NB4 (cell line): Measurements from ENCODE around the gene CLHC1.

ENCODE experiments used
- CTCF ChIP-seq: IDR thresholded peaks from one replicate; pipeline ENCODE4 v1.5.1; 2012; ENCODE audit warnings: low read depth, low read length
- MAX ChIP-seq: IDR thresholded peaks from 2 replicates; pipeline ENCODE4 v1.6.1; 2011; ENCODE audit warnings: low read depth, low read length
- MYC ChIP-seq: IDR thresholded peaks from 2 replicates; pipeline ENCODE4 v1.6.1; 2011; ENCODE audit warnings: low read depth, low read length
- POLR2A ChIP-seq: IDR thresholded peaks from 2 replicates; pipeline ENCODE4 v1.6.1; 2011; ENCODE audit warnings: mild to moderate bottlenecking; ENCODE audit not compliant: insufficient read length; ENCODE audit errors: extremely low read depth

DNA sequence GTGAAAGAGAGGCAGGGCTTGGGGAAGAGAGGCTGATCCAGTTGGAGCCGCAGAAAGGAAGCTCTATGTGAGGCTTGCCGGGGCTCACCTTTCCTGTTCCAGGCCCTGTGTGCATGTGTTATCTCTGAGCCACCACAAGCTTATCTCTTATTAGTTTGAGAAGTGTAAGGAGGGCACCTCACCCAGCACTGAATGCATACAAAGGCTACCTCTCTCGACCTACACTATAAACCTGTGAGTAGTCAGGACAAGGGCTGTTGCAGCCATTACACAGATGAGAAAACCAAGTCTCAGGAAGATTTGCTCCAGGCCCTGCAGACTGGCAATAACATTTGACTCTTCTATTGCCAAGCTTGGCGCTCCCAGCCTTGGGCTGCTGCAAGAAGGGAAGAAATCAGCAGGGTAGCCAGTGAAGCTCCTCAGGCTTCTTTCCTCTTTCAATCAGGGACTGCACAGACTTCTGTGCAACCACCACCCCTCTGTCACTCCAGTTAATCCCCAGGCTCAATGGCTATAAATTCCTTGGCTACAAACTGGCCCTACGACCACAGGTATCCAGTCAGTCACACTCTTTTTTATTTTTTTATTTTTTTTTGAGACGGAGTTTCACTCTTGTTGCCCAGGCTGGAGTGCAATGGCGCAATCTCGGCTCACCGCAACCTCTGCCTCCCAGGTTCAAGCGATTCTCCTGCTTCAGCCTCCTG, 73.8 kb downstream of the CLHC1 start:
- TF ChIP-seq CTCF = no peak
- no peak for TF ChIP-seq MAX
- TF ChIP-seq POLR2A = no peak
- TF ChIP-seq MYC = no peak
